OCI-LY1 (cell line): ENCODE results near the gene PYCARD.

ENCODE experiments used
- CTCF ChIP-seq: fragments of 200-600 bp; sonication (generic), shearing (Covaris generic); IDR thresholded peaks from 2 replicates; pipeline ENCODE4 v1.5.1; 2017; ENCODE audit warnings: mild to moderate bottlenecking, antibody characterized with exemption, low read length, moderate library complexity, mixed read lengths
- EZH2 ChIP-seq: fragments of 200-600 bp; sonication (generic), shearing (Covaris generic); IDR thresholded peaks from 2 replicates; pipeline ENCODE4 v1.8.0; 2017; ENCODE audit warnings: borderline replicate concordance, mixed run types, mild to moderate bottlenecking, antibody characterized with exemption, low read length, moderate library complexity, mixed read lengths

GRCh38 chr16:31186176-31186575, 16.4 kb downstream of the PYCARD start:
- no peak for TF ChIP-seq CTCF
- no peak for TF ChIP-seq EZH2
